H1 (cell line): ENCODE measurements around the gene FANCF. TPM values are rescaled to one million over a fixed set of nuclear protein-coding genes. Genes with fewer than 3 reads are reported as not detected.

Experiments used
- BRCA1 ChIP-seq: IDR thresholded peaks from 2 replicates; pipeline ENCODE4 v1.6.1; 2012; ENCODE audit warnings: low read depth, low read length, improper control_type of control experiment
- CHD2 ChIP-seq: IDR thresholded peaks from 2 replicates; pipeline ENCODE4 v1.6.1; 2012; ENCODE audit warnings: low read length, improper control_type of control experiment
- CTBP2 ChIP-seq: IDR thresholded peaks from 2 replicates; pipeline ENCODE4 v1.7.0; 2011; ENCODE audit warnings: borderline replicate concordance, mild to moderate bottlenecking, moderate library complexity, mixed read lengths, low read length; ENCODE audit not compliant: insufficient read depth, insufficient read length
- EZH2 ChIP-seq: fragments of 200-600 bp; sonication (generic); IDR thresholded peaks from 2 replicates; pipeline ENCODE4 v1.7.1; 2012; ENCODE audit warnings: low read depth, mild to moderate bottlenecking, moderate library complexity, low read length, inconsistent platforms; ENCODE audit not compliant: severe bottlenecking
- POLR2AphosphoS5 ChIP-seq: IDR thresholded peaks from 2 replicates; pipeline ENCODE4 v1.6.1; 2011; ENCODE audit warnings: low read depth, low read length
- SAP30 ChIP-seq: fragments of 300-600 bp; sonication (generic); IDR thresholded peaks from 2 replicates; pipeline ENCODE4 v1.7.1; 2012; ENCODE audit warnings: low read length, moderate library complexity, mild to moderate bottlenecking, inconsistent platforms; ENCODE audit not compliant: insufficient read depth, insufficient replicate concordance
- SIX5 ChIP-seq: IDR thresholded peaks from 2 replicates; pipeline ENCODE4 v1.6.1; 2011; ENCODE audit warnings: mild to moderate bottlenecking, low read depth, low read length
- TAF7 ChIP-seq: optimal IDR thresholded peaks from 2 replicates; pipeline ENCODE3; 2011; ENCODE audit warnings: low read depth, mild to moderate bottlenecking, inconsistent platforms, low read length, moderate library complexity, borderline replicate concordance
- polyA plus RNA-seq, 7 experiments: library from polyadenylated mRNA; depleted of rRNA in 3 of 7; stranded (reverse) in 5 of 7; unstranded in 2 of 7; fragments of >200 nt in 5 of 7; fragments of 200-250 nt in 2 of 7; gene quantifications; 1 replicate in 5 of 7; 2 replicates in 1 of 7; 4 replicates in 1 of 7; pipeline versions ENCODE4 v1.2.1 to v1.2.3, GENCODE V29; 2011 to 2013; ENCODE audit warnings: missing spikeins in 2 of 7, mixed read lengths in 2 of 7
- total RNA-seq: library from RNA; stranded (reverse); fragmentation: NEBNext Ultra II Directional; extraction: Animal tissue kit (Norgen Biotek cat#: 25700); gene quantifications from 2 replicates; pipeline ENCODE4 v1.2.1, GENCODE V29; 2021
- TF ChIP-seq, protein P1 (sequence below): IDR thresholded peaks from 2 replicates; pipeline ENCODE4 v1.6.1; 2012; ENCODE audit warnings: low read length, inconsistent platforms
- TF ChIP-seq, protein P2 (sequence below): IDR thresholded peaks from 2 replicates; pipeline ENCODE4 v1.6.1; 2012; ENCODE audit warnings: inconsistent platforms
- TF ChIP-seq, protein P3 (sequence below): IDR thresholded peaks from 2 replicates; pipeline ENCODE4 v1.6.1; 2011; ENCODE audit warnings: low read depth, mild to moderate bottlenecking, low read length; ENCODE audit not compliant: insufficient read depth

The FANCF gene
- total and polyA plus RNA-seq, 2 of the 8 experiments (the other 6 are each of a cell fraction or from before 2014, with no cell fraction given) = 10.0 to 29.4 TPM

DNA sequence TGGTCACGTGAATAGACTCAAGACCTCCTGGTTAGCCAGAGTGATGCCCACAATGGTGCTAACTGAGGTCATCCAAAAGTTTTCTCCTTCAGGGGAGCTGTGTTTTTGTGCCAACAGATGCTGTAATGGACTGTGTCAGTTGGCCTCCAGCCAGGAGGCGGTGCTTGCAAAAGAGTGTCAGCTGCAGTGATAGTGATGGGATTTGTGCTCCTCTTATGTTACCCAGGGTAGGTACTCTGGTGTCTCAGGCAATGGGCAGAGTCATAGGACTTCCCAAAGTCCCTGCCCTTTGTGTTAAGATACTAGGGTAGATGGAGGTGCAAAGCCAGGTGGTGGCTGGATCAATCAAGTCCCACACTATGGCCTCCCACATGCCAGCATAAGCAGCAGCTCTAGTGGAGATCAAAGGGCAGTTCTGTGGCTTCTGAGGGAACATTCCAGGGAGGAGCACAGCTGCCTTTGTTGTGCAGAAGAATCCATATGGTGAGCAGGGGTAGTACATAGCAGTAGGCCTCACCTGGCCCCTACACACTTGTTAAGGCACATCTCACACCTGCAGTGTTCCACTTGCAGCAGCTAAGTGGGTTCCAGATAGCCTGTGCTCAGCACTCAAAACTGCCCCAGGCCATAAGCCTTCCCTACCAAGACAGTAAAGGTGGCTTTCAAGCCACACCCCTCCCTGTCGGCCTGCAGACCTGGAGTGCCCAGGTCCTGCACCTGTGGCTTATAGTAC, 9.4 kb upstream of the FANCF start (continued):
- TF ChIP-seq, protein P1, sequence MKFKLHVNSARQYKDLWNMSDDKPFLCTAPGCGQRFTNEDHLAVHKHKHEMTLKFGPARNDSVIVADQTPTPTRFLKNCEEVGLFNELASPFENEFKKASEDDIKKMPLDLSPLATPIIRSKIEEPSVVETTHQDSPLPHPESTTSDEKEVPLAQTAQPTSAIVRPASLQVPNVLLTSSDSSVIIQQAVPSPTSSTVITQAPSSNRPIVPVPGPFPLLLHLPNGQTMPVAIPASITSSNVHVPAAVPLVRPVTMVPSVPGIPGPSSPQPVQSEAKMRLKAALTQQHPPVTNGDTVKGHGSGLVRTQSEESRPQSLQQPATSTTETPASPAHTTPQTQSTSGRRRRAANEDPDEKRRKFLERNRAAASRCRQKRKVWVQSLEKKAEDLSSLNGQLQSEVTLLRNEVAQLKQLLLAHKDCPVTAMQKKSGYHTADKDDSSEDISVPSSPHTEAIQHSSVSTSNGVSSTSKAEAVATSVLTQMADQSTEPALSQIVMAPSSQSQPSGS = no peak
- TF ChIP-seq EZH2 (no peak), SAP30 (no peak), POLR2AphosphoS5 (no peak), BRCA1 (no peak), CTBP2 (no peak), CHD2 (no peak), SIX5 (no peak), TAF7 (no peak)
- TF ChIP-seq, protein P2, sequence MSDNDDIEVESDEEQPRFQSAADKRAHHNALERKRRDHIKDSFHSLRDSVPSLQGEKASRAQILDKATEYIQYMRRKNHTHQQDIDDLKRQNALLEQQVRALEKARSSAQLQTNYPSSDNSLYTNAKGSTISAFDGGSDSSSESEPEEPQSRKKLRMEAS = peak; percentile 18; the same call in 1 of the 2 replicates
- TF ChIP-seq, protein P3, sequence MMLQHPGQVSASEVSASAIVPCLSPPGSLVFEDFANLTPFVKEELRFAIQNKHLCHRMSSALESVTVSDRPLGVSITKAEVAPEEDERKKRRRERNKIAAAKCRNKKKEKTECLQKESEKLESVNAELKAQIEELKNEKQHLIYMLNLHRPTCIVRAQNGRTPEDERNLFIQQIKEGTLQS = no peak
